Large intestine (tissue), 3 donors: ENCODE data around the gene DCTN2. TPM values are rescaled to one million over a fixed set of nuclear protein-coding genes. Genes with fewer than 3 reads are reported as not detected.
"Not testable (repeated sequence)": the region's sequence is repeated elsewhere in the genome, so short reads cannot be mapped to it uniquely, and the experiment has no call there.

ENCODE experiments used
- DNase-seq, 2 donors: peaks; one replicate each; pipeline versions ENCODE4 v3.0.0 to v3.0.0-alpha.2; 2013
- H3K27ac ChIP-seq: one replicate; pipeline ENCODE4 v1.5.1; 2013; ENCODE audit warnings: low read length
- H3K27me3 ChIP-seq: 2 replicates; pipeline ENCODE4 v1.6.1; 2013; ENCODE audit warnings: low read length; ENCODE audit not compliant: control insufficient read depth, insufficient read depth
- H3K36me3 ChIP-seq: 2 replicates; pipeline ENCODE4 v1.6.1; 2013; ENCODE audit warnings: low read length; ENCODE audit not compliant: control insufficient read depth, insufficient read depth
- H3K4me1 ChIP-seq: one replicate; pipeline ENCODE4 v1.6.1; 2013; ENCODE audit warnings: low read length; ENCODE audit not compliant: control insufficient read depth, insufficient read depth
- H3K4me3 ChIP-seq: one replicate; pipeline ENCODE4 v1.5.1; 2013; ENCODE audit warnings: low read length
- H3K9me3 ChIP-seq: one replicate; pipeline ENCODE4 v1.6.1; 2013; ENCODE audit warnings: mild to moderate bottlenecking, low read depth, low read length, moderate library complexity; ENCODE audit not compliant: control insufficient read depth
- WGBS: methylation state at CpG from one replicate; pipeline ENCODE4 v1.1.5; 2013; ENCODE audit warnings: low lambda C conversion rate; ENCODE audit not compliant: insufficient coverage; 5-methylcytosine and 5-hydroxymethylcytosine counted together
- polyA plus RNA-seq: library from polyadenylated mRNA; unstranded; fragments of 120-200 nt; gene quantifications from one replicate; pipeline ENCODE4 v1.2.1, GENCODE V29; 2013

The DCTN2 gene
- polyA plus RNA-seq, 1 donor: 136 TPM

DNA sequence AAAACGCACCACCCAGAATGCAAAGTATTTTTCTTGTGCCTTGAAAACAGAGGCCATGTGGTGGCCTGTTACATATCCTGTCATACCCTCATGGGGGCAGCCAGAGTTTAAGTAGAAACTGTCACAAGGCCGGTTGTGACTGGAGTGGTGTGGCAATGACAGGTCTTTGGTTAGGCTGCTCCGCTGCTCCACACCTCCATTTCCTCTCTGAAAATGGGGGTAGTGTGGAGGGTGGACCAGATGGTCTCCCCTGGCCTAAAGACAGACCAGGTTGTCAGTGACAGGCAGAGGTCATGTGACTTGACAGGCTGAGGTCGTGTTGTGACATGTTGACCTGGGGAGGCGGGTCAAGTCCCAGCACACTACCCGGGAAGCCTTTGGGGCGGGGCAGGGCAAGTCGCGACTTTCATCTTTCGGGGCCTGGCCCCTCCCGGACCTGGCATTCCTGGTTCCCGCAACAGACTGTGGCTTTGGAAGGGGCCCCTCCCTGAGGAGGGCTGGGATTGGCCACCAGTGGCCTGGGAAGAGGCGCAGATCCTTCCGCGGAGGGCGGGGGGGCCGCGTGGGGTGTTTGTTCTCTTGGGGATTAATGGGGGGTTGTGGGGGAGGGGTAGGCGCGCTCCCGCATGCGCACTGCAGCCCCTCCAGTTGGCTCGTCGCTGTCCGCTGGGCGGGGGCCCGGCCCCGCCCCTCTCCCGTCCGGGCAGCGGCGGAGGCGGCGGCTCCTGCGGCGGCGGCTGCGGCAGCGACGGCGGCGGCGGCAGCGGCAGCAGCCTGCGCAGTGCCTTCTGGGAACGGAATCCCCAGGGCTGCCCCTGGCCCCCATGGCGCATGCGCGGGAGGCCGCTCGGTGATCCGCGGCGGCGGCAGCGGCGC, 24.7 kb downstream of the DCTN2 start, which contains the start of gene MBD6:
MBD6 (plus strand) TSS at position 814 of the 876 bp plus-strand sequence. CDS start 1,480 bp downstream, outside the sequence.
- DNase-seq: peak; percentile 92 to 96
- Histone ChIP-seq H3K4me3 (peak within 1 kb of the TSS; percentile 73), H3K4me1 (peaks cover 45% of the 10 kb centered on the region), H3K36me3 (peaks cover 36% of the 10 kb centered on the region), H3K27me3 (no peaks in the 10 kb centered on the region), H3K27ac (peak within 1 kb of the TSS; percentile 100), H3K9me3 (no peaks in the 10 kb centered on the region)
- no CpG with 5 or more reads among the region's 57 CpGs for WGBS

DNA sequence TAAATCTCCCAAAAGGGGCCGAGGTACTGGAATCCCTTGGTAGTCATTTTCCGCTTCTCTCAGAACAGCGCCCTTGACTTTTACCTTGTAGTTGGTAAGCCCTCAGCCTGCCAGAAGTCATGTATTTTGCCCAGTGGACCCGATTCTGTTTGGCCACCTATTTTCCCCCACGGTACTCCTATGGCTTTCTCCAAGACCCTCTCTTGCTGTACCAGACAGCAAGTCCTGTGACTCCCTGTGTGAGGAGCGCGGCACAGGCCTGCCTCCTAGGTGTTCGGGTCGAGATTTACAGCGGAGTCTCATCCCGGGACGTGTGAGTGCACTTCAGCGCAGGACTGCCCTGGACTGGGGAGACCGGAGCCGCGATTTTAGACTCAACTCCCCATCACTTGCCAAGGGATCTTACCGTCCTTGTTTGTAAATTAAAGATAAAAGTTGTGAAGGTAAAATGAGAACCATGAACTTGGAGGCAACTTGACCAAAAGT, 25.4 kb downstream of the DCTN2 start:
- H3K27me3 ChIP-seq: no peaks in the 10 kb centered on the region
- H3K4me3 ChIP-seq: peak overlapping the region; percentile 54
- H3K9me3 ChIP-seq: no peaks in the 10 kb centered on the region
- no CpG with 5 or more reads among the region's 17 CpGs for WGBS
- peak overlapping the region; percentile 100 for H3K27ac ChIP-seq
- H3K4me1 ChIP-seq: peaks cover 45% of the 10 kb centered on the region
- DNase-seq: peak; percentile 53 to 78
- H3K36me3 ChIP-seq: peaks cover 36% of the 10 kb centered on the region

DNA sequence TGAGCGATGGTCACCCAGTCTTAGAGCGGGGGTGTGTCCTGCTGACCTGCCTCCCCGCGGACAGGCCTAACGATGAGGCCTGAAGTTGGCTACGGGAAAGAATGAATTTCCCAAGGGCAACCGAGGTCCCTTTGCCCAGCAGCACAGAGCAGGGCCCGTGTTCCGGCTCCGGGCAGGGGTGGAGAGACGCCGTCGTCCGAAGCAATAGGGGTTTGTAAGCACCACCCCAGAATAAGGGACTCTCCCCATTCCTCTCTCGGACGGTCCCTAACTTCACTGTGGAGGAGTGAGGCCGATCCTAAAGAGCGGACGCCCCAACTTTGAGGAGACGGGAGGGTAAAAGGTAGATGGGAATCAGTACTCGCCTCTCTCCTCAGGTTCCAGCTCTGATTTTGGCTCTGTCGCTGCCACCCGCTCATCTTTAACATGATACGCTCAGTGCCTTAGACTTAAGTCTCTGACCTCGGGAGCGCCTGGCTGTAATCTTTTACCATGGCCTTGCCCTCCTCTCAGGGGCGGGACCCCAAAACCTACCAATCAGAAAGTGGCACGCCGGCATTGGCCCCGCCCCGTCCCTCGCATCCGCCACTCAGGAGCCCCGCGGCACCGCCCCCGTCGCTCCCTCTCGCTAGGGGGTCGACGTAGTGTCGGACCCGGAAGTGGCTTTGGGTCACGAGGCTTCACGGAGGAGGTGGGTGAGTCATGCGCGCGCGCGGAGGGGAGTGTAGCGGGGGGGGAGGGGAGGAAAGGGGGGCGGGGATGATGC, 26.8 kb downstream of the DCTN2 start, which contains the start of gene DDIT3:
DDIT3 (minus strand) TSS at position 462 of the 766 bp plus-strand sequence. CDS start 3,108 bp downstream, outside the sequence.
- WGBS: no CpG with 5 or more reads among the region's 52 CpGs
- Histone ChIP-seq H3K36me3 (peaks cover 37% of the 10 kb centered on the region), H3K4me3 (peak within 1 kb of the TSS; percentile 85), H3K27me3 (no peaks in the 10 kb centered on the region), H3K27ac (peak within 1 kb of the TSS; percentile 100), H3K9me3 (no peaks in the 10 kb centered on the region), H3K4me1 (peaks cover 43% of the 10 kb centered on the region)
- peak; percentile 99 for DNase-seq

DNA sequence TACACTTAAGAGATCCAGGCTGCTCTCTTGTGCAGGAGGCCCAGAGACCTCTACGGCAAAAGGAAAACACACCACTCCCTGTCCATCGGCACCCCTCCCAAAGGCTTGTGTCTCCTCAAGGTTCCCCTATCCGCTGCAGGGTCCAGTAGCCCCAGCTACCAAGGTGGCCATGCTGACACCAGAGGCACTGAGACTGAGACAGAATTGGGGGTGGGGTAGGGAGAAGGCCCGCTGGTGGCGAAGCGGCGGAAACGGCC, 27.3 kb downstream of the DCTN2 start:
- Histone ChIP-seq H3K4me3 (peak overlapping the region; percentile 85), H3K27me3 (no peaks in the 10 kb centered on the region), H3K36me3 (peaks cover 37% of the 10 kb centered on the region), H3K27ac (peak overlapping the region; percentile 95), H3K4me1 (peaks cover 38% of the 10 kb centered on the region), H3K9me3 (no peaks in the 10 kb centered on the region)
- WGBS: no CpG with 5 or more reads among the region's 8 CpGs
- DNase-seq: peak; percentile 35 to 61

DNA sequence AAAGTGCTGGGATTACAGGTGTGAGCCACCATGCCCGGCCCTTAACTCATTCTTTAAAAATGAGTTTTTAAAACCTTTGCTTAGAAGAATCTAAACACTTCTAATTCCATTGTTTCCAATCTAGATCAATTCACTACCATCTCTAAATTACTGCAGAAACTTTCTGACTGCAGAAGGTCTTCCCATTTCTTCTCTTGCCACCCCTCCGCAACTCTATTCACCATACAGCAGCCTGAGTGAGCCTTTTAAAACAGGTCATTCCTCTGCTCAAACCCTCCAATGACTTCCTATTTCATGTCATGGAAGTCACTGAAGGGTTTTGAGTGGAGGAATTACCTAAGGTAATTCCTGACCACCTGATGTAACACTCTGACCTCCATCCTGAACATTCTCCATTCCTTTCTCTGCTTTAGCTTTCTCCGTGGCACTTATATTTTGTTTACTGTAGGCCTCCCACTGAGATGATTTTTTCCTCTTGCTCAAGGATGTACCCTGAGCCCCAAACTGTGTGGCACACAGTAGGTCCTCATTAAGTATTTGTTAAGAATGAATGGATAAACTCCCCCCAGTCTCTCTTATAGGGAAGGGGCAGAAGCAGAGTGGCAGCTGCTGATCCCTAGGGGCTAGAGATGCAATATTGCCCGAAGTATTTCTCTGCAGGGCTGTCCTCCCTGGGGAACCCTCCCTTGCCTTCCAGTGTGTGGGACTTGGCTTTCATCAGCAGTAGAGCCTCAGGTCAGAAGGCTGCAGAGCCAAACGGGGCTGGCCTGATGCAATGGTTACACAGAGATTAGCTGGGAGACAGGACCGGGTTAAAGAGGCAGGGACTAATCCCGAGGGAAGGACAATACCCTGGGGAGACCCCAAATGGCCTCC, 27.8 kb downstream of the DCTN2 start:
- peak; percentile 15 to 23 for DNase-seq
- H3K4me1 ChIP-seq: peaks cover 32% of the 10 kb centered on the region
- WGBS: no CpG with 5 or more reads among the region's 7 CpGs
- H3K36me3 ChIP-seq: peaks cover 37% of the 10 kb centered on the region
- no peaks in the 10 kb centered on the region for H3K27me3 ChIP-seq
- H3K9me3 ChIP-seq: no peaks in the 10 kb centered on the region
- H3K4me3 ChIP-seq: peak overlapping the region; percentile 85
- H3K27ac ChIP-seq: peak overlapping the region; percentile 95

DNA sequence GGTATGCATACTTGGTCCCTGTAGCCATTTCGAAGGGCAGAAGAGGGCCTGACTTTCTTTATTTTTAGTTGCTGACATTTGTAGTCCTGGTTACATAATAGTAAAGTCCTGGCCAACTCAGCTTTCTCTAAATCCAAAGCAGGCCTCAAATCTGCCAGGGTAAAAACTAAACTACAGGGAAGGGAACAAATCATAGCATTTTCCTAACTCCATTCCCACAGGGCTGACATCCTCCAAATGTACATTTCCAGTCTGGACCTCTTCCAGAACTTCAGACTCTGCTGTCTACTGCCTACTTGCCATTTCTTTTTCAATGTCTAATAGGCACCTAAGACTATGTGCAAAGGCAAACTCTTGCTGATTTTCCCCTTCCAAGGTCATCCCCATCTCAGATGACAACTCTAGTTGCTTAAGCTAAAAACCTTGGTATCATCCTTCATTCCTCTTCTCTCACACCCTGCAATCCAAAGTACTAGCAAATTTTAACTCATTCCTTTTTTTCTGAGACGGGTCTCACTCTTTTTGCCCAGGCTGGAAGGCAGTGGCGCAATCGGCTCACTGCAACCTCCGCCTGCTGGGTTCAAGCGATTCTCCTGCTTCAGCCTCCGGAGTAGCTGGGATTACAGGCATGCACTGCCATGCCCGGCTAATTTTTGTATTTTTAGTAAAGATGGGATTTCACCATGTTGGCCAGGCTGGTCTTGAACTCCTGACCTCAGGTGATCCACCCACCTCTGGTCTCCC, 28.6 kb downstream of the DCTN2 start:
- H3K9me3 ChIP-seq: no peaks in the 10 kb centered on the region
- H3K36me3 ChIP-seq: peaks cover 40% of the 10 kb centered on the region
- H3K27ac ChIP-seq: no peak overlapping the region
- peak overlapping the region; percentile 85 for H3K4me3 ChIP-seq
- no peaks in the 10 kb centered on the region for H3K27me3 ChIP-seq
- no peak for DNase-seq
- H3K4me1 ChIP-seq: peaks cover 26% of the 10 kb centered on the region
- 100% methylated on average over 1 of the region's 8 CpGs for WGBS

DNA sequence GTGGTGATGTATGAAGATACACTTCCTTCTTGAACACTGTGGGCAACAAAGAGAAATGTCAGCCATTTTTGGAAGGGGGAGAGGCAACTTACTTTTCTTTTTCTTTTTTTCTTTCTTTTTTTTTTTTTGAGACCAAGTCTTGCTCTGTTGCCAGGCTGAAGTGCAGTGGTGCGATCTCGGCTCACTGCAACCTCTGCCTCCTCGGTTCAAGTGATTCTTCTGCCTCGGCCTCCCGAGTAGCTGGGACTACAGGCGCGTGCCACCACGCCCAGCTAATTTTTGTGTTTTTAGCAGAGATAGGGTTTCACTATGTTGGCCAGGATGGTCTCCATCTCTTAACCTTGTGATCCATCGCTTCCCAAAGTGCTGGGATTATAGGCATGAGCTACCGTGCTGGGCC, 29.3 kb downstream of the DCTN2 start:
- H3K4me3 ChIP-seq: not testable (repeated sequence)

DNA sequence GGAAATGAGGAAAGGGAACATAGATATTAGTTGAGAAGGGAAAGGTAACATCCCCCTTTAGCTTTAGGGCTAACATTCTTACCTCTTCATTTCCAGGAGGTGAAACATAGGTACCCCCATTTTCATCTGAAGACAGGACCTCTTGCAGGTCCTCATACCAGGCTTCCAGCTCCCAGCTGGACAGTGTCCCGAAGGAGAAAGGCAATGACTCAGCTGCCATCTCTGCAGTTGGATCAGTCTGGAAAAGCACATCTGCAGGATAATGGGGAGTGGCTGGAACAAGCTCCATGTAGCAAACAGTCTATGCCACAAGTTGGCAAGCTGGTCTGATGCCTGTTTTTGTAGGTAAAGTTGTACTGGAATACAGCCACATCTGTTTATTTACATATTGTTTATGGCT, 29.8 kb downstream of the DCTN2 start:
- no peak overlapping the region for H3K4me3 ChIP-seq
- no peak for DNase-seq
- no peaks in the 10 kb centered on the region for H3K9me3 ChIP-seq
- H3K4me1 ChIP-seq: peaks cover 24% of the 10 kb centered on the region
- no CpG with 5 or more reads among the region's 1 CpG for WGBS
- peaks cover 51% of the 10 kb centered on the region for H3K36me3 ChIP-seq
- H3K27ac ChIP-seq: no peak overlapping the region
- no peaks in the 10 kb centered on the region for H3K27me3 ChIP-seq

More for the DNA sequence above, 29.3 kb downstream of the DCTN2 start:
- H3K36me3 ChIP-seq: peaks cover 46% of the 10 kb centered on the region
- H3K4me1 ChIP-seq: peaks cover 26% of the 10 kb centered on the region
- not testable (repeated sequence) for H3K27ac ChIP-seq, H3K27me3 ChIP-seq, DNase-seq, H3K9me3 ChIP-seq
- WGBS: 67% methylated on average over 1 of the region's 10 CpGs

DNA sequence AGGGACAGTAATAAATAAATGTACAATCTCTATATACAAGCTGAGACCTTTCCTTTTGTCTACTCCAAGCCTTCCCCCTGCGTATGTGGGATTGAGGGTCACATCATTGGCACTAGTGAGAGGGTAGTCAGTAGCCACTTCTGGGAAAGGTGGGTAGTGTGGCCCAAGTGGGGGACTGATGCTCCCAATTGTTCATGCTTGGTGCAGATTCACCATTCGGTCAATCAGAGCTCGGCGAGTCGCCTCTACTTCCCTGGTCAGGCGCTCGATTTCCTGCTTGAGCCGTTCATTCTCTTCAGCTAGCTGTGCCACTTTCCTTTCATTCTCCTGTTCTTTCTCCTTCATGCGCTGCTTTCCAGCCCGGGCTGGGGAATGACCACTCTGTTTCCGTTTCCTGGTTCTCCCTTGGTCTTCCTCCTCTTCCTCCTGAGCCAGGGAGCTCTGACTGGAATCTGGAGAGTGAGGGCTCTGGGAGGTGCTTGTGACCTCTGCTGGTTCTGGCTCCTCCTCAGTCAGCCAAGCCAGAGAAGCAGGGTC, 30.3 kb downstream of the DCTN2 start:
- WGBS: no CpG with 5 or more reads among the region's 11 CpGs
- Histone ChIP-seq H3K27ac (no peak overlapping the region), H3K36me3 (peaks cover 56% of the 10 kb centered on the region), H3K4me1 (peaks cover 19% of the 10 kb centered on the region), H3K9me3 (no peaks in the 10 kb centered on the region), H3K27me3 (no peaks in the 10 kb centered on the region), H3K4me3 (no peak overlapping the region)
- no peak for DNase-seq
